ENCODE results near the gene NFYC. TPM values are rescaled to one million over a fixed set of nuclear protein-coding genes. Genes with fewer than 3 reads are reported as not detected.

The NFYC gene
- total RNA-seq, 2 donors from 2014 or later = 62.5 TPM

- intact Hi-C loops (cut with DNase I, micrococcal nuclease) = no loop called here
- DNase-seq (peak in 1 of 2 donors; percentile 46), ATAC-seq (no peak)
Measured at GRCh38 chr1:40798366-40799281, 107.1 kb downstream of the NFYC start.

GRCh38 chr1:40799351-40799867 is 107.9 kb downstream of the NFYC start:
- ATAC-seq (no peak), DNase-seq (peak in 1 of 2 donors; percentile 47)
- intact Hi-C loops (cut with DNase I, micrococcal nuclease) = no loop called here

GRCh38 chr1:40801742-40802077 is 110.2 kb downstream of the NFYC start:
- ATAC-seq (no peak), DNase-seq (no peak)
- intact Hi-C loops (cut with DNase I, micrococcal nuclease) = no loop called here

GRCh38 chr1:40802078-40802741 is 110.7 kb downstream of the NFYC start:
- intact Hi-C loops (cut with DNase I, micrococcal nuclease) = no loop called here
- peak; percentile 96 for ATAC-seq
- DNase-seq = peak; percentile 86 to 89

- intact Hi-C loops (cut with DNase I, micrococcal nuclease) = no loop called here
- ATAC-seq (no peak), DNase-seq (no peak)
Measured at GRCh38 chr1:40802742-40803113, 111.2 kb downstream of the NFYC start.

GRCh38 chr1:40803447-40803846 is 111.9 kb downstream of the NFYC start:
- no peak for DNase-seq
- intact Hi-C loops (cut with DNase I, micrococcal nuclease) = no loop called here
- ATAC-seq = no peak

GRCh38 chr1:40803902-40804301 is 112.4 kb downstream of the NFYC start:
- intact Hi-C loops (cut with DNase I, micrococcal nuclease) = no loop called here
- ATAC-seq = no peak

GRCh38 chr1:40806240-40806639 is 114.7 kb downstream of the NFYC start:
- ATAC-seq = no peak
- no peak for DNase-seq
- intact Hi-C loops (cut with DNase I, micrococcal nuclease) = no loop called here

More at GRCh38 chr1:40803902-40804301, 112.4 kb downstream of the NFYC start:
- no peak for DNase-seq

GRCh38 chr1:40806731-40807695 is 115.5 kb downstream of the NFYC start:
- DNase-seq = no peak
- intact Hi-C loops (cut with DNase I, micrococcal nuclease) = no loop called here
- no peak for ATAC-seq

- intact Hi-C loops (cut with DNase I, micrococcal nuclease) = no loop called here
- ATAC-seq (no peak), DNase-seq (no peak)
Measured at GRCh38 chr1:40808002-40808401, 116.5 kb downstream of the NFYC start.

- DNase-seq (no peak), ATAC-seq (no peak)
- intact Hi-C loops (cut with DNase I, micrococcal nuclease) = no loop called here
Measured at GRCh38 chr1:40808444-40808843, 116.9 kb downstream of the NFYC start.

- intact Hi-C loops (cut with DNase I, micrococcal nuclease) = no loop called here
- DNase-seq (no peak), ATAC-seq (no peak)
Measured at GRCh38 chr1:40808909-40809308, 117.4 kb downstream of the NFYC start.

GRCh38 chr1:40810927-40811326 is 119.4 kb downstream of the NFYC start:
- ATAC-seq = peak; percentile 58
- DNase-seq = no peak
- intact Hi-C loops (cut with DNase I, micrococcal nuclease) = no loop called here

GRCh38 chr1:40815420-40815819 is 123.9 kb downstream of the NFYC start:
- ATAC-seq = no peak
- DNase-seq = no peak
- intact Hi-C loops (cut with DNase I, micrococcal nuclease) = no loop called here

- ATAC-seq = no peak
- no peak for DNase-seq
- intact Hi-C loops (cut with DNase I, micrococcal nuclease) = no loop called here
Measured at GRCh38 chr1:40817791-40818263, 126.3 kb downstream of the NFYC start.

- ATAC-seq (peak; percentile 97), DNase-seq (peak; percentile 83 to 84)
- intact Hi-C loops (cut with DNase I, micrococcal nuclease) = no loop called here
Measured at GRCh38 chr1:40818264-40818961, 126.9 kb downstream of the NFYC start.

- no peak for DNase-seq
- intact Hi-C loops (cut with DNase I, micrococcal nuclease) = no loop called here
- no peak for ATAC-seq
Measured at GRCh38 chr1:40819101-40819500, 127.6 kb downstream of the NFYC start.

GRCh38 chr1:40820251-40820797 is 128.8 kb downstream of the NFYC start:
- DNase-seq = no peak
- intact Hi-C loops (cut with DNase I, micrococcal nuclease) = no loop called here
- ATAC-seq = no peak

Measured in left colon (tissue), 2 donors.